H7 (cell line): ENCODE measurements around the gene VAV1. TPM values are rescaled to one million over a fixed set of nuclear protein-coding genes. Genes with fewer than 3 reads are reported as not detected.
"Not testable (repeated sequence)": the region's sequence is repeated elsewhere in the genome, so short reads cannot be mapped to it uniquely, and the experiment has no call there.

Experiments used
- DNase-seq: peaks from one replicate; pipeline ENCODE4 v3.0.0; 2012
- H3K27me3 ChIP-seq: 2 replicates; pipeline ENCODE4 v1.6.0; 2011; ENCODE audit warnings: mild to moderate bottlenecking, low read length; ENCODE audit not compliant: control insufficient read depth, insufficient read depth
- H3K36me3 ChIP-seq: replicated peaks from 2 replicates; pipeline ENCODE4 v1.5.1; 2011; ENCODE audit warnings: low read length; ENCODE audit not compliant: control insufficient read depth, insufficient read depth
- H3K4me3 ChIP-seq: 2 replicates; pipeline ENCODE4 v1.5.1; 2011; ENCODE audit warnings: low read depth, mild to moderate bottlenecking, control low read depth, low read length, moderate library complexity; ENCODE audit not compliant: insufficient read depth
- total RNA-seq: library from RNA; depleted of rRNA; stranded (reverse); fragments of >200 nt; shearing (Covaris generic); gene quantifications from 2 replicates; pipeline ENCODE4 v1.2.3, GENCODE V29; 2014

Gene VAV1
- total RNA-seq, 1 experiment from 2014 or later: 9.5 TPM

GRCh38 chr19:6777434-6777833 lies 4.9 kb downstream of the VAV1 start:
- no peaks in the 10 kb centered on the region for H3K36me3 ChIP-seq
- H3K27me3 ChIP-seq: no peaks in the 10 kb centered on the region
- no peak for DNase-seq
- no peak overlapping the region for H3K4me3 ChIP-seq

GRCh38 chr19:6778386-6778785 lies 5.9 kb downstream of the VAV1 start:
- H3K4me3 ChIP-seq: no peak overlapping the region
- no peaks in the 10 kb centered on the region for H3K36me3 ChIP-seq
- H3K27me3 ChIP-seq: no peaks in the 10 kb centered on the region
- DNase-seq: no peak

GRCh38 chr19:6779206-6779605 lies 6.7 kb downstream of the VAV1 start:
- DNase-seq: no peak
- no peak overlapping the region for H3K4me3 ChIP-seq
- H3K27me3 ChIP-seq: no peaks in the 10 kb centered on the region
- no peaks in the 10 kb centered on the region for H3K36me3 ChIP-seq

- H3K27me3 ChIP-seq: no peaks in the 10 kb centered on the region
- no peak for DNase-seq
- H3K4me3 ChIP-seq: no peak overlapping the region
- H3K36me3 ChIP-seq: no peaks in the 10 kb centered on the region
Observed at GRCh38 chr19:6787393-6787792, 14.9 kb downstream of the VAV1 start.

GRCh38 chr19:6788896-6789295 lies 16.4 kb downstream of the VAV1 start:
- Histone ChIP-seq H3K27me3 (no peaks in the 10 kb centered on the region), H3K4me3 (no peak overlapping the region), H3K36me3 (no peaks in the 10 kb centered on the region)
- DNase-seq: no peak

- Histone ChIP-seq H3K4me3 (no peak overlapping the region), H3K36me3 (no peaks in the 10 kb centered on the region), H3K27me3 (no peaks in the 10 kb centered on the region)
- no peak for DNase-seq
Observed at GRCh38 chr19:6790194-6791128, 18.0 kb downstream of the VAV1 start.

- Histone ChIP-seq H3K4me3 (no peak overlapping the region), H3K36me3 (no peaks in the 10 kb centered on the region), H3K27me3 (no peaks in the 10 kb centered on the region)
- no peak for DNase-seq
Observed at GRCh38 chr19:6791237-6791636, 18.7 kb downstream of the VAV1 start.

- no peak for DNase-seq
- Histone ChIP-seq H3K36me3 (no peaks in the 10 kb centered on the region), H3K4me3 (no peak overlapping the region), H3K27me3 (no peaks in the 10 kb centered on the region)
Observed at GRCh38 chr19:6793411-6793810, 20.9 kb downstream of the VAV1 start.

GRCh38 chr19:6793973-6794372 lies 21.5 kb downstream of the VAV1 start:
- Histone ChIP-seq H3K27me3 (no peaks in the 10 kb centered on the region), H3K36me3 (no peaks in the 10 kb centered on the region), H3K4me3 (no peak overlapping the region)
- DNase-seq: no peak

- H3K36me3 ChIP-seq: no peaks in the 10 kb centered on the region
- H3K27me3 ChIP-seq: no peaks in the 10 kb centered on the region
- DNase-seq: peak; percentile 25
- H3K4me3 ChIP-seq: no peak overlapping the region
Observed at GRCh38 chr19:6794686-6795431, 22.4 kb downstream of the VAV1 start.

- Histone ChIP-seq H3K36me3 (no peaks in the 10 kb centered on the region), H3K27me3 (no peaks in the 10 kb centered on the region), H3K4me3 (no peak overlapping the region)
- no peak for DNase-seq
Observed at GRCh38 chr19:6796278-6796677, 23.8 kb downstream of the VAV1 start.

- Histone ChIP-seq H3K27me3 (no peaks in the 10 kb centered on the region), H3K4me3 (no peak overlapping the region), H3K36me3 (no peaks in the 10 kb centered on the region)
- DNase-seq: no peak
Observed at GRCh38 chr19:6797646-6798045, 25.1 kb downstream of the VAV1 start.

- not testable (repeated sequence) for DNase-seq, H3K27me3 ChIP-seq, H3K4me3 ChIP-seq, H3K36me3 ChIP-seq
Observed at GRCh38 chr19:6800160-6800790, 27.8 kb downstream of the VAV1 start.

- no peak for DNase-seq
- Histone ChIP-seq H3K36me3 (no peaks in the 10 kb centered on the region), H3K4me3 (peak overlapping the region; percentile 23), H3K27me3 (no peaks in the 10 kb centered on the region)
Observed at GRCh38 chr19:6800991-6801484, 28.5 kb downstream of the VAV1 start.
